Islet precursor cell (in vitro differentiated cells): Measurements from ENCODE around the gene HDAC7.
"Not testable (repeated sequence)": the region's sequence is repeated elsewhere in the genome, so short reads cannot be mapped to it uniquely, and the experiment has no call there.

Source experiments
- DNase-seq: peaks from one replicate; pipeline ENCODE4 v3.0.0-alpha.2; 2018

HDAC7 gene

GRCh38 chr12:47811581-47812484 is 7.9 kb downstream of the HDAC7 start:
- DNase-seq, result no peak

- no peak for DNase-seq
These were observed 8.7 kb downstream of the HDAC7 start for GRCh38 chr12:47811072-47811396.

- not testable (repeated sequence) for DNase-seq
These were observed 10.2 kb downstream of the HDAC7 start for GRCh38 chr12:47809518-47809917.

- no peak for DNase-seq
These were observed 10.9 kb downstream of the HDAC7 start for GRCh38 chr12:47808574-47809365.

- no peak for DNase-seq
These were observed 11.7 kb downstream of the HDAC7 start for GRCh38 chr12:47808050-47808449.

- DNase-seq, result no peak
These were observed 12.4 kb downstream of the HDAC7 start for GRCh38 chr12:47807338-47807737.

GRCh38 chr12:47805417-47805816 is 14.3 kb downstream of the HDAC7 start:
- DNase-seq, result no peak

GRCh38 chr12:47804171-47804570 is 15.5 kb downstream of the HDAC7 start:
- DNase-seq, result no peak

- no peak for DNase-seq
These were observed 16.4 kb downstream of the HDAC7 start for GRCh38 chr12:47803191-47803875.

GRCh38 chr12:47802312-47802711 is 17.4 kb downstream of the HDAC7 start:
- DNase-seq, result peak; percentile 87

- no peak for DNase-seq
These were observed 17.8 kb downstream of the HDAC7 start for GRCh38 chr12:47801904-47802246.

GRCh38 chr12:47801170-47801903 is 18.4 kb downstream of the HDAC7 start:
- no peak for DNase-seq

- DNase-seq, result no peak
These were observed 19.1 kb downstream of the HDAC7 start for GRCh38 chr12:47800582-47800981.

- DNase-seq, result no peak
These were observed 20.2 kb downstream of the HDAC7 start for GRCh38 chr12:47799357-47799955.

- no peak for DNase-seq
These were observed 21.2 kb downstream of the HDAC7 start for GRCh38 chr12:47798382-47798948.

- no peak for DNase-seq
These were observed 22.3 kb downstream of the HDAC7 start for GRCh38 chr12:47797441-47797840.

GRCh38 chr12:47795814-47796411 is 23.8 kb downstream of the HDAC7 start:
- no peak for DNase-seq

- DNase-seq, result no peak
These were observed 24.4 kb downstream of the HDAC7 start for GRCh38 chr12:47795121-47795813.

- no peak for DNase-seq
These were observed 25.0 kb downstream of the HDAC7 start for GRCh38 chr12:47794679-47795078.

- no peak for DNase-seq
These were observed 26.6 kb downstream of the HDAC7 start for GRCh38 chr12:47793015-47793681.
